ENCODE results near the gene TMEM183A.

DNA sequence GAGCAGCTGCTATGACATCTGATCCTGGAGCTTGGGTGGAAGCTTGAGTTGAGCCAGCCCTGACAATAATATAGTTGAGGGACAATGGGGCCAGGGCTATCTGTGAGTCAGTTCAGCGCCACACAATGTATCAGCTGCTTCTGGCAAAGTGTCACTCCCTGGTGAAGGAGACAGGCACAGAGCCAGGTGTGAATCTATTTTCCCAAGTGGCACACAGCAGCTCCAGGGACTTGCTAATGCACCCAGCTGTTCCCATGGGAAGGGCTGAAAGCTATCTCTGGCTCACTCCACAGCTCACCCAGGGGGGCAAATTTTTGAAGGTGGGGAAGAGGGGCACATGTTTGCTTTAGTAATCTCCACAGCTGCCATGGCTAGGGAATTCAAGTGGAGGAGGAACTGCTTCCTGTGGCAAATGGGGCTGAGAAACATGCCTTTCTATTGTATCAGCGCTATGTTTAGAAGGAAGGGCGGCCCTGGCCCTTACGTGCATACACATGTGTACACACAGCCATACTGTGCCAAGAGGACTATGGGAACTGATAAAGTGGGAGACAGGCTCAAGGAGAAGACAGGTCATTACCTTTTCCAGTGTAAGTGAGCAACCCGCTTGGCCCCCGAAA lies 42.3 kb upstream of the TMEM183A start:
- TF ChIP-seq POLR2AphosphoS5 (IDR thresholded peaks at IDR 0.05) = no peak
- TF ChIP-seq, protein P1, sequence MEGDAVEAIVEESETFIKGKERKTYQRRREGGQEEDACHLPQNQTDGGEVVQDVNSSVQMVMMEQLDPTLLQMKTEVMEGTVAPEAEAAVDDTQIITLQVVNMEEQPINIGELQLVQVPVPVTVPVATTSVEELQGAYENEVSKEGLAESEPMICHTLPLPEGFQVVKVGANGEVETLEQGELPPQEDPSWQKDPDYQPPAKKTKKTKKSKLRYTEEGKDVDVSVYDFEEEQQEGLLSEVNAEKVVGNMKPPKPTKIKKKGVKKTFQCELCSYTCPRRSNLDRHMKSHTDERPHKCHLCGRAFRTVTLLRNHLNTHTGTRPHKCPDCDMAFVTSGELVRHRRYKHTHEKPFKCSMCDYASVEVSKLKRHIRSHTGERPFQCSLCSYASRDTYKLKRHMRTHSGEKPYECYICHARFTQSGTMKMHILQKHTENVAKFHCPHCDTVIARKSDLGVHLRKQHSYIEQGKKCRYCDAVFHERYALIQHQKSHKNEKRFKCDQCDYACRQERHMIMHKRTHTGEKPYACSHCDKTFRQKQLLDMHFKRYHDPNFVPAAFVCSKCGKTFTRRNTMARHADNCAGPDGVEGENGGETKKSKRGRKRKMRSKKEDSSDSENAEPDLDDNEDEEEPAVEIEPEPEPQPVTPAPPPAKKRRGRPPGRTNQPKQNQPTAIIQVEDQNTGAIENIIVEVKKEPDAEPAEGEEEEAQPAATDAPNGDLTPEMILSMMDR (IDR thresholded peaks at IDR 0.05) = no peak

Measured in suprapubic skin (tissue), 3 donors.